Activated CD4-positive, alpha-beta T cell treated with anti-CD3 and anti-CD28 coated beads, Interleukin-10, Interleukin-2, amounts not matched to agents 100 ng/mL and 50 ng/mL, durations not matched to agents 16 hours and 8 hours (primary cell): Measurements from ENCODE around the gene SORL1.

Source experiments
- DNase-seq: peaks from one replicate; pipeline ENCODE4 v3.0.0-alpha.2; 2020

The SORL1 gene

GRCh38 chr11:121547574-121547973, 95.5 kb downstream of the SORL1 start:
- DNase-seq = no peak

GRCh38 chr11:121550247-121551030, 98.3 kb downstream of the SORL1 start:
- no peak for DNase-seq

- DNase-seq = no peak
Observed at GRCh38 chr11:121551463-121551862, 99.3 kb downstream of the SORL1 start.

GRCh38 chr11:121552154-121552553, 100.0 kb downstream of the SORL1 start:
- no peak for DNase-seq

- DNase-seq = no peak
Observed at GRCh38 chr11:121552644-121553043, 100.5 kb downstream of the SORL1 start.

- no peak for DNase-seq
Observed at GRCh38 chr11:121553389-121553788, 101.3 kb downstream of the SORL1 start.

GRCh38 chr11:121553806-121554205, 101.7 kb downstream of the SORL1 start:
- no peak for DNase-seq

GRCh38 chr11:121554552-121554951, 102.4 kb downstream of the SORL1 start:
- no peak for DNase-seq

- no peak for DNase-seq
Observed at GRCh38 chr11:121555121-121555520, 103.0 kb downstream of the SORL1 start.

GRCh38 chr11:121556937-121557336, 104.8 kb downstream of the SORL1 start:
- no peak for DNase-seq

GRCh38 chr11:121557348-121557747, 105.2 kb downstream of the SORL1 start:
- peak; percentile 15 for DNase-seq

- no peak for DNase-seq
Observed at GRCh38 chr11:121559606-121560200, 107.6 kb downstream of the SORL1 start.

- DNase-seq = no peak
Observed at GRCh38 chr11:121560236-121560635, 108.1 kb downstream of the SORL1 start.

GRCh38 chr11:121561240-121561639, 109.1 kb downstream of the SORL1 start:
- DNase-seq = no peak

- DNase-seq = no peak
Observed at GRCh38 chr11:121561716-121562115, 109.6 kb downstream of the SORL1 start.

- DNase-seq = peak; percentile 26
Observed at GRCh38 chr11:121563003-121563402, 110.9 kb downstream of the SORL1 start.

- DNase-seq = no peak
Observed at GRCh38 chr11:121563900-121564822, 112.0 kb downstream of the SORL1 start.

GRCh38 chr11:121564948-121565684, 113.0 kb downstream of the SORL1 start:
- no peak for DNase-seq

GRCh38 chr11:121566279-121567168, 114.4 kb downstream of the SORL1 start:
- DNase-seq = no peak

GRCh38 chr11:121567995-121568394, 115.9 kb downstream of the SORL1 start:
- no peak for DNase-seq
